ENCODE data around the gene CNPY1.

CNPY1 gene

GRCh38 chr7:155496267-155497005 is 49.9 kb downstream of the CNPY1 start:
- H3K36me3 ChIP-seq (ENCODE audit: control insufficient read depth, insufficient read depth, low read length) = no peaks in the 10 kb centered on the region

GRCh38 chr7:155495440-155496248 is 50.7 kb downstream of the CNPY1 start:
- no peak overlapping the region for H2BK120ac ChIP-seq (ENCODE audit: low read depth, low read length)
- H2BK15ac ChIP-seq (replicated peaks; ENCODE audit: low read depth) = no peak overlapping the region
- H2BK5ac ChIP-seq (ENCODE audit: low read length) = no peak overlapping the region
- no peaks in the 10 kb centered on the region for H3K79me1 ChIP-seq (ENCODE audit: low read length)
- H3K4me1 ChIP-seq (ENCODE audit: control insufficient read depth, low read depth, low read length) = peaks cover 5% of the 10 kb centered on the region
- H3K79me2 ChIP-seq (ENCODE audit: control insufficient read depth, insufficient read depth, low read length) = no peaks in the 10 kb centered on the region
- no peak overlapping the region for H3K56ac ChIP-seq (ENCODE audit: low read length)
- WGBS (ENCODE audit: extremely low coverage, insufficient coverage, low lambda C conversion rate) = no CpG with 5 or more reads among the region's 13 CpGs
- no peak overlapping the region for H4K5ac ChIP-seq (ENCODE audit: low read length)
- no peak overlapping the region for H2AK5ac ChIP-seq (ENCODE audit: low read length)
- H3K36me3 ChIP-seq (ENCODE audit: control insufficient read depth, insufficient read depth, low read length) = no peaks in the 10 kb centered on the region
- no peak overlapping the region for H3K4me3 ChIP-seq (ENCODE audit: low read length)
- no peak for DNase-seq
- no peak overlapping the region for H3K27ac ChIP-seq (ENCODE audit: low read depth, low read length)
- no peak overlapping the region for H3K18ac ChIP-seq (ENCODE audit: low read length)
- H3K27me3 ChIP-seq (ENCODE audit: insufficient read depth, low read length, poor library complexity) = no peaks in the 10 kb centered on the region
- no peak overlapping the region for H3K4ac ChIP-seq (ENCODE audit: low read depth, low read length)
- H4K8ac ChIP-seq (ENCODE audit: low read depth, low read length) = no peak overlapping the region
- H3K23ac ChIP-seq (ENCODE audit: low read length) = no peak overlapping the region
- no peak overlapping the region for H3K4me2 ChIP-seq (ENCODE audit: low read length)
- no peak overlapping the region for H3K9ac ChIP-seq (ENCODE audit: low read length)

More at GRCh38 chr7:155496267-155497005, 49.9 kb downstream of the CNPY1 start:
- Histone ChIP-seq H2AK5ac (ENCODE audit: low read length) (no peak overlapping the region), H3K27me3 (ENCODE audit: insufficient read depth, low read length, poor library complexity) (no peaks in the 10 kb centered on the region), H2BK120ac (ENCODE audit: low read depth, low read length) (no peak overlapping the region), H3K23ac (ENCODE audit: low read length) (no peak overlapping the region), H3K4me1 (ENCODE audit: control insufficient read depth, low read depth, low read length) (peaks cover 4% of the 10 kb centered on the region), H2BK15ac (replicated peaks; ENCODE audit: low read depth) (no peak overlapping the region), H3K4me2 (ENCODE audit: low read length) (no peak overlapping the region), H4K5ac (ENCODE audit: low read length) (no peak overlapping the region), H3K4ac (ENCODE audit: low read depth, low read length) (no peak overlapping the region), H3K79me1 (ENCODE audit: low read length) (no peaks in the 10 kb centered on the region), H3K79me2 (ENCODE audit: control insufficient read depth, insufficient read depth, low read length) (no peaks in the 10 kb centered on the region), H2BK5ac (ENCODE audit: low read length) (no peak overlapping the region), H4K8ac (ENCODE audit: low read depth, low read length) (no peak overlapping the region), H3K56ac (ENCODE audit: low read length) (no peak overlapping the region), H3K9ac (ENCODE audit: low read length) (no peak overlapping the region), H3K27ac (ENCODE audit: low read depth, low read length) (no peak overlapping the region), H3K4me3 (ENCODE audit: low read length) (no peak overlapping the region), H3K18ac (ENCODE audit: low read length) (no peak overlapping the region)
- DNase-seq = no peak
- no CpG with 5 or more reads among the region's 23 CpGs for WGBS (ENCODE audit: extremely low coverage, insufficient coverage, low lambda C conversion rate)

DNA sequence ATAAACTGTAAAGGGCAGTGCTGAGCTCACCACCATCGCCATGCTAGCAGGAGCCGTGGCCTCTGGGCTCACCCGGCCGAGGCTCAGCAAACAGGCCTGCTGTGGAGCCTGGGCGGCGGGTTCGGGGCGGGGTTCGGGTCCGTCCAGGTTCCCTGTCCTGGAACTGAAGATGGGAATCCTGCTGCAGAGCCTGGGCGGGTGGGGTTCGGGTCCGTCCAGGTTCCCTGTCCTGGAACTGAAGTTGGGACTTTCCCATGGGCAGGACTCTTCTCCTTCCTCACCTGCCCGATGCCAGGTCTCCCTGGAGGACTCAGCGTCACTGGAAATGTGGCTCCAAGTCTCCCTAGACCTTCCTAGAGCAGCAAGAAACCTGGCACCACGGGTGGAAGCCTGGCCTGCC is 51.8 kb downstream of the CNPY1 start:
- H4K8ac ChIP-seq (ENCODE audit: low read depth, low read length) = no peak overlapping the region
- H3K23ac ChIP-seq (ENCODE audit: low read length) = no peak overlapping the region
- no peak overlapping the region for H3K4ac ChIP-seq (ENCODE audit: low read depth, low read length)
- H3K79me2 ChIP-seq (ENCODE audit: control insufficient read depth, insufficient read depth, low read length) = no peaks in the 10 kb centered on the region
- H2BK120ac ChIP-seq (ENCODE audit: low read depth, low read length) = no peak overlapping the region
- H3K27me3 ChIP-seq (ENCODE audit: insufficient read depth, low read length, poor library complexity) = no peaks in the 10 kb centered on the region
- no peak for DNase-seq
- no peak overlapping the region for H4K5ac ChIP-seq (ENCODE audit: low read length)
- no peak overlapping the region for H3K4me3 ChIP-seq (ENCODE audit: low read length)
- H3K18ac ChIP-seq (ENCODE audit: low read length) = no peak overlapping the region
- H2AK5ac ChIP-seq (ENCODE audit: low read length) = no peak overlapping the region
- no peak overlapping the region for H3K27ac ChIP-seq (ENCODE audit: low read depth, low read length)
- H3K4me1 ChIP-seq (ENCODE audit: control insufficient read depth, low read depth, low read length) = peaks cover 5% of the 10 kb centered on the region
- no peaks in the 10 kb centered on the region for H3K79me1 ChIP-seq (ENCODE audit: low read length)
- H3K9ac ChIP-seq (ENCODE audit: low read length) = no peak overlapping the region
- H3K36me3 ChIP-seq (ENCODE audit: control insufficient read depth, insufficient read depth, low read length) = no peaks in the 10 kb centered on the region
- H2BK5ac ChIP-seq (ENCODE audit: low read length) = no peak overlapping the region
- no peak overlapping the region for H3K56ac ChIP-seq (ENCODE audit: low read length)
- no peak overlapping the region for H3K4me2 ChIP-seq (ENCODE audit: low read length)
- no CpG with 5 or more reads among the region's 16 CpGs for WGBS (ENCODE audit: extremely low coverage, insufficient coverage, low lambda C conversion rate)
- no peak overlapping the region for H2BK15ac ChIP-seq (replicated peaks; ENCODE audit: low read depth)

DNA sequence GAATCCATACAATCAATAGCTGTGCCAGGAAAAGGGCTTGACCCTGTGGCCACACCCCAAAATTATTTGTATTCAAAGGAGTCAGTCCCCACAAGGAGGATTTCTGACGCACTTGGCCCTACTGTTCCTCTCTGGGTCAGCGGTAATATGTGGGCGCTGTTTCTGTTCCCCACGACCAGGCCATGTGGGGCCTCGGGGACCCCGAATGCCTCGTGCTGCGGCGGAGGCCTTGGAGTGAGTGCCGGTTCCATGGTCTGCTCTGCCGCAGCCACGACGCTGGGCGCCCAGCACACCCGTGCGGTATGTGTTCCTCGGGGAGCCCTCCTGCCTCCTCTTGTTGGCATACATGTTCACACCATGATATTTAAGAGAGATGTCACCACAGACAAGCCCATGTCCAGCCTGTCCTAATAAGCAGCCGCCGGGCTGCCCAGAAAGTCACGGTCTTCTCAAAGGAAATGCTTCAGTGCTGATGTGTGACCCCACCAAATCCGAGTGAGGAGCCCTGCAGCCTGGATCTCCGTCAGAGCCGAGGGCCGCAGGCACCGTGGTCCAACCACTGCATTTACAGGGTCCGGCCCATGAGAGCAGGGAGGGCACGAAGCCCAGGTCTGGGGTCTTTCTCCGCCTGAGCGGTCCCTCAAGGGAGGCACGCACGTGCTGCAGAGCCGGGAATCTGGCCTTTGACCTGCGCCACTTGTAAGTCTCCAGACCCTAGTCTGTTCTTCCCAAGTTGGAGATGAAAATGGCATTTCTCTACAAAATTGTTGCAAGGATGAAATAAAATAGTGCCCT is 52.4 kb downstream of the CNPY1 start:
- no peak for DNase-seq
- H2BK5ac ChIP-seq (ENCODE audit: low read length) = no peak overlapping the region
- no peak overlapping the region for H2BK120ac ChIP-seq (ENCODE audit: low read depth, low read length)
- H3K79me2 ChIP-seq (ENCODE audit: control insufficient read depth, insufficient read depth, low read length) = no peaks in the 10 kb centered on the region
- H4K5ac ChIP-seq (ENCODE audit: low read length) = no peak overlapping the region
- no peak overlapping the region for H3K4me2 ChIP-seq (ENCODE audit: low read length)
- no peaks in the 10 kb centered on the region for H3K36me3 ChIP-seq (ENCODE audit: control insufficient read depth, insufficient read depth, low read length)
- no peak overlapping the region for H4K8ac ChIP-seq (ENCODE audit: low read depth, low read length)
- H2AK5ac ChIP-seq (ENCODE audit: low read length) = no peak overlapping the region
- H3K18ac ChIP-seq (ENCODE audit: low read length) = no peak overlapping the region
- H3K9ac ChIP-seq (ENCODE audit: low read length) = no peak overlapping the region
- no peak overlapping the region for H3K27ac ChIP-seq (ENCODE audit: low read depth, low read length)
- peaks cover 5% of the 10 kb centered on the region for H3K4me1 ChIP-seq (ENCODE audit: control insufficient read depth, low read depth, low read length)
- H2BK15ac ChIP-seq (replicated peaks; ENCODE audit: low read depth) = no peak overlapping the region
- H3K27me3 ChIP-seq (ENCODE audit: insufficient read depth, low read length, poor library complexity) = no peaks in the 10 kb centered on the region
- no peak overlapping the region for H3K23ac ChIP-seq (ENCODE audit: low read length)
- no peak overlapping the region for H3K4me3 ChIP-seq (ENCODE audit: low read length)
- no peak overlapping the region for H3K56ac ChIP-seq (ENCODE audit: low read length)
- no peak overlapping the region for H3K4ac ChIP-seq (ENCODE audit: low read depth, low read length)
- no CpG with 5 or more reads among the region's 33 CpGs for WGBS (ENCODE audit: extremely low coverage, insufficient coverage, low lambda C conversion rate)
- no peaks in the 10 kb centered on the region for H3K79me1 ChIP-seq (ENCODE audit: low read length)

DNA sequence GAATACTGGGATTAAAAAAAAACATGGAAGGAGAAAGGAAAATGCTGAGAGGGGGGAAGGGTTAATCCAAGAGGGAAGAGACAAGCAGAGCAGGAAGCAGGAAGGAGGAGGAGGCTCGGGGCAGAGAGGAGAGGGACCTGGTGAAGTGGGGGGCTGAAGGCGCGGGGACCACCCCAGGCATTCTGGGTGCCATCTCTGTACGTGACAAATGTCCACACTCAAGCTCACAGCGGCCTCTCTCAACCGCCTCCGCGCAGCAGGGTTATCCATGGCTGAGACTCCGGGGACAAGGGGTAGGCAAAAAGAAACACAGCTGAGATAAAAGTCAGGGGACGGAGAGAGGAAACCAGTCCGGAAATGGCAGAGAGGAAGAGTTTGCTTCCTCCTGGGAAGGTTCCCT is 54.5 kb downstream of the CNPY1 start:
- Histone ChIP-seq H3K23ac (ENCODE audit: low read length) (no peak overlapping the region), H2BK15ac (replicated peaks; ENCODE audit: low read depth) (no peak overlapping the region), H3K4me2 (ENCODE audit: low read length) (peak overlapping the region; percentile 64), H2AK5ac (ENCODE audit: low read length) (no peak overlapping the region), H3K4me3 (ENCODE audit: low read length) (no peak overlapping the region), H3K27ac (ENCODE audit: low read depth, low read length) (no peak overlapping the region), H4K5ac (ENCODE audit: low read length) (no peak overlapping the region), H3K27me3 (ENCODE audit: insufficient read depth, low read length, poor library complexity) (no peaks in the 10 kb centered on the region), H3K79me2 (ENCODE audit: control insufficient read depth, insufficient read depth, low read length) (no peaks in the 10 kb centered on the region), H3K56ac (ENCODE audit: low read length) (peak overlapping the region; percentile 86), H3K79me1 (ENCODE audit: low read length) (no peaks in the 10 kb centered on the region), H3K36me3 (ENCODE audit: control insufficient read depth, insufficient read depth, low read length) (no peaks in the 10 kb centered on the region), H4K8ac (ENCODE audit: low read depth, low read length) (no peak overlapping the region), H2BK5ac (ENCODE audit: low read length) (no peak overlapping the region), H3K18ac (ENCODE audit: low read length) (peak overlapping the region; percentile 40), H3K4me1 (ENCODE audit: control insufficient read depth, low read depth, low read length) (peaks cover 5% of the 10 kb centered on the region), H2BK120ac (ENCODE audit: low read depth, low read length) (no peak overlapping the region), H3K9ac (ENCODE audit: low read length) (peak overlapping the region; percentile 61), H3K4ac (ENCODE audit: low read depth, low read length) (no peak overlapping the region)
- no peak for DNase-seq
- WGBS (ENCODE audit: extremely low coverage, insufficient coverage, low lambda C conversion rate) = no CpG with 5 or more reads among the region's 11 CpGs
